K562 (cell line): ENCODE data around the gene CYS1. TPM values are rescaled to one million over a fixed set of nuclear protein-coding genes. Genes with fewer than 3 reads are reported as not detected.

Source experiments
- ATAC-seq: fragments of 200-7000 bp; cut with Tn5 transposase; 3 replicates; pipeline ENCODE4 v1.9.1; 2020; ENCODE audit warnings: moderate library complexity
- BruUV-seq: library from RNA; stranded (reverse); fragments of 400-500 nt; replicated peaks from 2 replicates; lab custom pipeline; 2021; lab: Mats Ljungman, UMichigan
- CTCF ChIA-PET: fragments of 300-600 bp; formaldehyde crosslinking; extraction: SDS; loops from one replicate; lab custom pipeline; 2021; ENCODE audit warnings: low intra/inter-chr PET ratio; lab: Yijun Ruan, JAX
- POLR2A ChIA-PET: fragments of 300-600, 350-650 bp; sonication (Branson Sonifier 250); formaldehyde crosslinking; extraction: SDS; loops from one replicate; lab custom pipeline; 2021; ENCODE audit warnings: antibody characterized with exemption, inconsistent platforms; lab: Yijun Ruan, JAX
- DNase-seq, 4 experiments: peaks; one replicate each; pipeline versions ENCODE4 v3.0.0 to v3.0.0-alpha.2; 2011 to 2018; ENCODE audit warnings: low spot score in 3 of 4, mixed read lengths in 3 of 4; ENCODE audit errors: extremely low read depth in 1 of 4
- FAIRE-seq: peaks from 2 replicates; lab custom pipeline; 2011; peaks lifted over from hg19 to GRCh38; lab: Jason Lieb, UNC
- H2AFZ ChIP-seq: 2 replicates; pipeline ENCODE4 v1.6.0; 2011; ENCODE audit warnings: low read depth, low read length, control low read depth, inconsistent platforms
- H3K27ac ChIP-seq: fragments of 200-600 bp; 3 replicates; pipeline ENCODE4 v1.8.0; 2011; ENCODE audit warnings: low read depth, mild to moderate bottlenecking, control low read depth, inconsistent platforms, low read length, moderate library complexity, mixed read lengths; ENCODE audit errors: extremely low read depth
- H3K27me3 ChIP-seq, 2 experiments: fragments of 300-600 bp in 1 of 2; 2 replicates in 1 of 2; 3 replicates in 1 of 2; pipeline versions ENCODE4 v1.6.0 to v1.8.0; 2011; ENCODE audit warnings: inconsistent platforms in 2 of 2, low read length in 2 of 2, mild to moderate bottlenecking in 1 of 2, mixed read lengths in 1 of 2, moderate library complexity in 1 of 2; ENCODE audit not compliant: control insufficient read depth in 2 of 2, insufficient read depth in 2 of 2
- H3K36me3 ChIP-seq: fragments of 300-600 bp; 3 replicates; pipeline ENCODE4 v1.8.0; 2011; ENCODE audit warnings: mild to moderate bottlenecking, low read length, inconsistent platforms; ENCODE audit not compliant: control insufficient read depth, insufficient read depth
- H3K4me1 ChIP-seq, 2 experiments: fragments of 200-600 bp in 1 of 2; replicated peaks in 1 of 2; 2 replicates in 1 of 2; 3 replicates in 1 of 2; pipeline versions ENCODE4 v1.5.1 to v1.8.0; 2011; ENCODE audit warnings: inconsistent platforms in 2 of 2, low read length in 2 of 2, mild to moderate bottlenecking in 1 of 2, mixed read lengths in 1 of 2, moderate library complexity in 1 of 2; ENCODE audit not compliant: control insufficient read depth in 2 of 2, insufficient read depth in 2 of 2
- H3K4me2 ChIP-seq: 2 replicates; pipeline ENCODE4 v1.6.1; 2011; ENCODE audit warnings: low read length, control low read depth, inconsistent platforms, mixed read lengths; ENCODE audit not compliant: insufficient read depth
- H3K4me3 ChIP-seq: fragments of 200-600 bp; sonication (generic), shearing (Covaris generic); 2 replicates; pipeline ENCODE4 v1.5.1; 2016; ENCODE audit warnings: control low read depth, inconsistent platforms
- H3K79me2 ChIP-seq: fragments of 200-600 bp; 3 replicates; pipeline ENCODE4 v1.8.0; 2011; ENCODE audit warnings: low read length, inconsistent platforms; ENCODE audit not compliant: control insufficient read depth, insufficient read depth
- H3K9ac ChIP-seq, 2 experiments: 2 replicates each; pipeline versions ENCODE4 v1.6.0 to v1.6.1; 2011; ENCODE audit warnings: low read depth in 2 of 2, low read length in 2 of 2, control low read depth in 1 of 2, inconsistent platforms in 1 of 2, mild to moderate bottlenecking in 1 of 2, mixed read lengths in 1 of 2; ENCODE audit not compliant: insufficient read depth in 1 of 2
- H3K9me1 ChIP-seq: one replicate; pipeline ENCODE4 v1.6.0; 2011; ENCODE audit warnings: inconsistent platforms, mild to moderate bottlenecking, low read length, moderate library complexity; ENCODE audit not compliant: control insufficient read depth, insufficient read depth
- H3K9me3 ChIP-seq: replicated peaks from 2 replicates; pipeline ENCODE4 v1.5.1; 2011; ENCODE audit warnings: low read depth, low read length, inconsistent platforms; ENCODE audit not compliant: control insufficient read depth, insufficient read depth
- H4K20me1 ChIP-seq: replicated peaks from 2 replicates; pipeline ENCODE4 v1.6.1; 2011; ENCODE audit warnings: low read length, inconsistent platforms, mixed read lengths; ENCODE audit not compliant: control insufficient read depth, insufficient read depth
- NRF1 ChIP-seq, 2 experiments: fragments of 450-650 bp; IDR thresholded peaks in 1 of 2; conservative IDR thresholded peaks in 1 of 2; 2 replicates each; pipeline ENCODE4 v1.6.1; 2014; ENCODE audit warnings: mild to moderate bottlenecking in 2 of 2
- RBM15 ChIP-seq: fragments of 200-400 bp; formaldehyde crosslinking; IDR thresholded peaks from 2 replicates; pipeline ENCODE4 v1.6.1; 2018; ENCODE audit warnings: mild to moderate bottlenecking, low read length, moderate library complexity; ENCODE audit not compliant: insufficient read depth
- SMARCA4 ChIP-seq: fragments of 450-650 bp; IDR thresholded peaks from 2 replicates; pipeline ENCODE4 v1.6.1; 2016
- TAF7 ChIP-seq: fragments of 450-650 bp; IDR thresholded peaks from 2 replicates; pipeline ENCODE4 v1.6.1; 2016; ENCODE audit warnings: missing genetic modification characterization, missing compliant biosample characterization
- ZBTB1 ChIP-seq: sonication (generic); formaldehyde crosslinking; IDR thresholded peaks from 2 replicates; pipeline ENCODE4 v1.8.1; 2023; ENCODE audit warnings: missing genetic modification reagents, low read depth, mild to moderate bottlenecking, borderline replicate concordance
- ZNF175 ChIP-seq: fragments of 200-800 bp; sonication (Bioruptor generic); IDR thresholded peaks from 2 replicates; pipeline ENCODE4 v1.6.1; 2016; ENCODE audit warnings: low read depth, mild to moderate bottlenecking, missing genetic modification characterization, missing compliant biosample characterization
- ZNF445 ChIP-seq: fragments of 250-450 bp; sonication (Bioruptor Pico); IDR thresholded peaks from 2 replicates; pipeline ENCODE4 v1.4.0; 2020; ENCODE audit warnings: low read depth, mild to moderate bottlenecking, moderate library complexity
- ZNF766 ChIP-seq: fragments of 200-800 bp; sonication (Bioruptor generic); conservative IDR thresholded peaks from 2 replicates; pipeline ENCODE4 v1.6.1; 2016; ENCODE audit warnings: missing genetic modification characterization, missing compliant biosample characterization
- WGBS: fragments of 100-300 bp; shearing (Covaris generic); methylation state at CpG from one replicate; pipeline ENCODE4 v1.1.6; 2016; ENCODE audit warnings: low coverage, mixed read lengths; ENCODE audit not compliant: insufficient coverage; ENCODE audit errors: missing lambda C conversion rate; 5-methylcytosine and 5-hydroxymethylcytosine counted together
- in situ Hi-C: fragments of 300-500 bp; cut with MboI; formaldehyde crosslinking; loops from 4 replicates; pipeline ENCODE4 v1.15.0; 2018; ENCODE audit warnings: inconsistent platforms, mixed read lengths
- intact Hi-C: fragments of 100-400 bp; cut with micrococcal nuclease; formaldehyde crosslinking; loops from 2 replicates; pipeline ENCODE4 v1.14.2; 2022
- polyA plus RNA-seq, 8 experiments: library from polyadenylated mRNA; depleted of rRNA in 4 of 8; stranded (reverse) in 5 of 8; unstranded in 3 of 8; fragments of >200 nt; fragmentation: Nextera tagmentation in 2 of 8; fragmentation: Illumina TruSeq in 1 of 8; extraction: Ambion mirVana in 2 of 8; extraction: Trizol in 1 of 8; gene quantifications; 2 replicates each; pipeline versions ENCODE4 v1.2.1 to v1.2.3, GENCODE V29; 2011 to 2014; ENCODE audit warnings: inconsistent platforms in 1 of 8, missing spikeins in 1 of 8
- total RNA-seq, 7 experiments: library from RNA; depleted of rRNA in 6 of 7; stranded (reverse); fragments of >200 nt in 6 of 7; fragmentation: Illumina TruSeq in 2 of 7; extraction: Trizol in 2 of 7; gene quantifications; 2 replicates each; pipeline versions ENCODE4 v1.2.1 to v1.2.3, GENCODE V29; 2011 to 2021; ENCODE audit warnings: low replicate concordance in 1 of 7
- TF ChIP-seq, protein P1 (sequence below): fragments of 450-650 bp; conservative IDR thresholded peaks from 2 replicates; pipeline ENCODE4 v1.6.1; 2016; ENCODE audit warnings: missing genetic modification characterization, low read depth, mild to moderate bottlenecking, missing compliant biosample characterization, moderate library complexity
- TF ChIP-seq, protein P2 (sequence below): fragments of 450-650 bp; IDR thresholded peaks from 2 replicates; pipeline ENCODE4 v1.6.1; 2017; ENCODE audit warnings: antibody characterized with exemption
- TF ChIP-seq, protein P3 (sequence below): IDR thresholded peaks from 2 replicates; pipeline ENCODE4 v1.6.1; 2011; ENCODE audit not compliant: insufficient read length; ENCODE audit errors: extremely low read depth
- TF ChIP-seq, protein P4 (sequence below): fragments of 450-650 bp; conservative IDR thresholded peaks from 2 replicates; pipeline ENCODE4 v1.6.1; 2016; ENCODE audit warnings: missing genetic modification characterization, low read depth, mild to moderate bottlenecking, control low read depth, missing compliant biosample characterization

Gene CYS1
- total and polyA plus RNA-seq, 9 of the 15 experiments (the other 6 are each of a cell fraction or from before 2014, with no cell fraction given) = 0.11 to 0.13 TPM; not detected in 7

DNA sequence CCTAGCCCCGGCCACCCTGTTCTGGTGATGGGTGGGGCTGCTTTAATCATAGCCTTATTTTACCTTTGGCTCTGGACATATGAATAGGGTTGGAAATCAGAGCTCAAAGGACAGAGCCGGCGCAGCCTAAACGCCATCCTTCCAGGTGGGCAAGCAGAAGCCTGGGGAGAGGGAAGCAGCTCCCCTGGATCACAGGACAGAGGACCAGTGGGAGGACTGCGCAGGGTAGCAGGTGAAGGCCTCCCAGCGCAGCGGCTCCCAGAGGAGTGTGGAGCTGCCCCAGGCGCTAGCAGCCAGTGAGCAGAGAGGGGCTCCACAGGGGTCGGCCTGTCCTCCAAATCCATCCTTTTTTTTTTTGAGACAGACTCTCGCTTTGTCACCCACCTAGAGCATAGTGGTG is 16.4 kb upstream of the CYS1 start:
- TF ChIP-seq ZNF445 (CRISPR knock-in tag) (no peak), TAF7 (tag) (no peak), ZNF175 (CRISPR knock-in tag) (no peak), RBM15 (no peak), SMARCA4 (no peak), NRF1 (conservative IDR thresholded peaks at IDR 0.05 in 1 of 2, IDR thresholded peaks at IDR 0.05 in 1 of 2) (0 out of 4 replicates have a peak, but pooled peaks of 1 of the 2 experiments have one; percentile 12), ZBTB1 (CRISPR knock-in tag) (no peak), ZNF766 (CRISPR knock-in tag) (no peak)
- TF ChIP-seq, protein P1, sequence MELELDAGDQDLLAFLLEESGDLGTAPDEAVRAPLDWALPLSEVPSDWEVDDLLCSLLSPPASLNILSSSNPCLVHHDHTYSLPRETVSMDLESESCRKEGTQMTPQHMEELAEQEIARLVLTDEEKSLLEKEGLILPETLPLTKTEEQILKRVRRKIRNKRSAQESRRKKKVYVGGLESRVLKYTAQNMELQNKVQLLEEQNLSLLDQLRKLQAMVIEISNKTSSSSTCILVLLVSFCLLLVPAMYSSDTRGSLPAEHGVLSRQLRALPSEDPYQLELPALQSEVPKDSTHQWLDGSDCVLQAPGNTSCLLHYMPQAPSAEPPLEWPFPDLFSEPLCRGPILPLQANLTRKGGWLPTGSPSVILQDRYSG (tag) = no peak
- TF ChIP-seq, protein P2, sequence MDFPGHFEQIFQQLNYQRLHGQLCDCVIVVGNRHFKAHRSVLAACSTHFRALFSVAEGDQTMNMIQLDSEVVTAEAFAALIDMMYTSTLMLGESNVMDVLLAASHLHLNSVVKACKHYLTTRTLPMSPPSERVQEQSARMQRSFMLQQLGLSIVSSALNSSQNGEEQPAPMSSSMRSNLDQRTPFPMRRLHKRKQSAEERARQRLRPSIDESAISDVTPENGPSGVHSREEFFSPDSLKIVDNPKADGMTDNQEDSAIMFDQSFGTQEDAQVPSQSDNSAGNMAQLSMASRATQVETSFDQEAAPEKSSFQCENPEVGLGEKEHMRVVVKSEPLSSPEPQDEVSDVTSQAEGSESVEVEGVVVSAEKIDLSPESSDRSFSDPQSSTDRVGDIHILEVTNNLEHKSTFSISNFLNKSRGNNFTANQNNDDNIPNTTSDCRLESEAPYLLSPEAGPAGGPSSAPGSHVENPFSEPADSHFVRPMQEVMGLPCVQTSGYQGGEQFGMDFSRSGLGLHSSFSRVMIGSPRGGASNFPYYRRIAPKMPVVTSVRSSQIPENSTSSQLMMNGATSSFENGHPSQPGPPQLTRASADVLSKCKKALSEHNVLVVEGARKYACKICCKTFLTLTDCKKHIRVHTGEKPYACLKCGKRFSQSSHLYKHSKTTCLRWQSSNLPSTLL = 0 out of 2 replicates have a peak, but pooled peaks have one; percentile 29
- TF ChIP-seq, protein P3, sequence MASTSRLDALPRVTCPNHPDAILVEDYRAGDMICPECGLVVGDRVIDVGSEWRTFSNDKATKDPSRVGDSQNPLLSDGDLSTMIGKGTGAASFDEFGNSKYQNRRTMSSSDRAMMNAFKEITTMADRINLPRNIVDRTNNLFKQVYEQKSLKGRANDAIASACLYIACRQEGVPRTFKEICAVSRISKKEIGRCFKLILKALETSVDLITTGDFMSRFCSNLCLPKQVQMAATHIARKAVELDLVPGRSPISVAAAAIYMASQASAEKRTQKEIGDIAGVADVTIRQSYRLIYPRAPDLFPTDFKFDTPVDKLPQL = no peak
- TF ChIP-seq, protein P4, sequence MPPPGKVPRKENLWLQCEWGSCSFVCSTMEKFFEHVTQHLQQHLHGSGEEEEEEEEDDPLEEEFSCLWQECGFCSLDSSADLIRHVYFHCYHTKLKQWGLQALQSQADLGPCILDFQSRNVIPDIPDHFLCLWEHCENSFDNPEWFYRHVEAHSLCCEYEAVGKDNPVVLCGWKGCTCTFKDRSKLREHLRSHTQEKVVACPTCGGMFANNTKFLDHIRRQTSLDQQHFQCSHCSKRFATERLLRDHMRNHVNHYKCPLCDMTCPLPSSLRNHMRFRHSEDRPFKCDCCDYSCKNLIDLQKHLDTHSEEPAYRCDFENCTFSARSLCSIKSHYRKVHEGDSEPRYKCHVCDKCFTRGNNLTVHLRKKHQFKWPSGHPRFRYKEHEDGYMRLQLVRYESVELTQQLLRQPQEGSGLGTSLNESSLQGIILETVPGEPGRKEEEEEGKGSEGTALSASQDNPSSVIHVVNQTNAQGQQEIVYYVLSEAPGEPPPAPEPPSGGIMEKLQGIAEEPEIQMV (tag) = peak; percentile 80
- TF ChIP-seq, all 486 proteins: peak for 3
- no TSS peak for BruUV-seq
- no peak overlapping the region for H3K4me2 ChIP-seq
- no peak overlapping the region for H3K27ac ChIP-seq
- H3K4me1 ChIP-seq = peaks cover 2 to 14% of the 10 kb centered on the region in 2 experiments; a peak in 3 of 5 replicates
- no peak for FAIRE-seq
- no peaks in the 10 kb centered on the region for H4K20me1 ChIP-seq
- ATAC-seq = peak; percentile 27; the same call in 2 of the 3 replicates
- in situ Hi-C loops (no loop called here), intact Hi-C loops (loop anchor here (1.0 kb wide), 1 partner anchor 24 kb away; no protein-coding TSS in a partner anchor)
- H2AFZ ChIP-seq = no peak overlapping the region
- ChIA-PET CTCF (interaction anchor here (0.6 kb wide), 1 partner anchor 16 kb away, joined by 4 read pairs; no protein-coding TSS in a partner anchor), POLR2A (interaction anchor here (0.6 to 1.6 kb wide), 6 partner anchors 9 to 951 kb away, joined by 3 to 5 read pairs (median 3); no protein-coding TSS in a partner anchor)
- H3K9me1 ChIP-seq = no peaks in the 10 kb centered on the region
- DNase-seq = no peak
- H3K79me2 ChIP-seq = no peaks in the 10 kb centered on the region
- H3K9ac ChIP-seq = 0 out of 4 replicates have a peak overlapping the region, but pooled peaks of 1 of the 2 experiments have one; percentile 60
- no peak overlapping the region for H3K4me3 ChIP-seq
- 55% methylated on average over 10 of the region's 10 CpGs for WGBS
- no peaks in the 10 kb centered on the region for H3K9me3 ChIP-seq
- peaks cover 8 to 22% of the 10 kb centered on the region in 2 experiments; a peak in 3 of 5 replicates for H3K27me3 ChIP-seq
- no peaks in the 10 kb centered on the region for H3K36me3 ChIP-seq
